ENCODE results near the gene HGF.

- no peak for TF ChIP-seq CTCF (conservative IDR thresholded peaks at IDR 0.05; ENCODE audit: low read depth, low read length)
- TF ChIP-seq EZH2phosphoT487 (IDR thresholded peaks at IDR 0.05; ENCODE audit: borderline replicate concordance, low read length), result no peak
- TF ChIP-seq EZH2 (IDR thresholded peaks at IDR 0.05; ENCODE audit: low read length, unreplicated experiment), result no peak
Observed at GRCh38 chr7:81725003-81725811, 44.6 kb downstream of the HGF start.
